OCI-LY3 (cell line): ENCODE data around the gene PHACTR3.

Experiments
- H2AFZ ChIP-seq: fragments of 200-600, 300-600 bp; shearing (Covaris generic); 2 replicates; pipeline ENCODE4 v1.6.0; 2014; ENCODE audit warnings: antibody characterized with exemption, low read depth, low read length
- H3K27ac ChIP-seq: fragments of 200-600, 300-600 bp; sonication (generic); 2 replicates; pipeline ENCODE4 v1.5.1; 2014; ENCODE audit warnings: mild to moderate bottlenecking, low read length, moderate library complexity, mixed read lengths
- H3K27me3 ChIP-seq: fragments of 200-600, 300-600 bp; sonication (generic); 2 replicates; pipeline ENCODE4 v1.6.1; 2014; ENCODE audit warnings: low read depth, low read length, mixed read lengths
- H3K36me3 ChIP-seq: fragments of 200-600, 300-600 bp; sonication (generic); replicated peaks from 2 replicates; pipeline ENCODE3; 2014; ENCODE audit warnings: low read depth, low read length, mixed read lengths
- H3K4me1 ChIP-seq: fragments of 300-600, 200-600 bp; sonication (generic); 2 replicates; pipeline ENCODE4 v1.6.1; 2014; ENCODE audit warnings: low read length, mixed read lengths
- H3K4me2 ChIP-seq: fragments of 200-600, 300-600 bp; sonication (generic); 2 replicates; pipeline ENCODE4 v1.6.1; 2014; ENCODE audit warnings: low read length, mixed read lengths
- H3K4me3 ChIP-seq: fragments of 300-600, 200-600 bp; sonication (generic); 2 replicates; pipeline ENCODE4 v1.5.1; 2014; ENCODE audit warnings: antibody characterized with exemption, mild to moderate bottlenecking, low read length, moderate library complexity
- H3K79me2 ChIP-seq: fragments of 300-600, 200-600 bp; shearing (Covaris generic); 2 replicates; pipeline ENCODE4 v1.6.1; 2014; ENCODE audit warnings: mild to moderate bottlenecking, low read length, mixed read lengths
- H3K9ac ChIP-seq: fragments of 300-600, 200-600 bp; shearing (Covaris generic); 2 replicates; pipeline ENCODE4 v1.6.0; 2014; ENCODE audit warnings: mild to moderate bottlenecking, low read length, moderate library complexity
- H3K9me3 ChIP-seq: fragments of 200-600, 300-600 bp; shearing (Covaris generic); 2 replicates; pipeline ENCODE4 v1.6.1; 2014; ENCODE audit warnings: low read length, mixed read lengths; ENCODE audit not compliant: insufficient read depth
- H4K20me1 ChIP-seq: fragments of 200-600, 300-600 bp; sonication (generic); 2 replicates; pipeline ENCODE4 v1.6.1; 2016; ENCODE audit warnings: low read length, mixed read lengths; ENCODE audit not compliant: insufficient read depth
- EZH2phosphoT487 ChIP-seq: fragments of 200-600 bp; shearing (Covaris generic); IDR thresholded peaks from 2 replicates; pipeline ENCODE4 v1.6.1; 2018; ENCODE audit warnings: antibody characterized with exemption, mixed run types, low read depth
- TF ChIP-seq, protein P1 (sequence below): fragments of 200-600, 300-600 bp; sonication (generic); IDR thresholded peaks from 2 replicates; pipeline ENCODE4 v1.5.1; 2014; ENCODE audit warnings: antibody characterized with exemption, low read length, low read depth

PHACTR3 gene

DNA sequence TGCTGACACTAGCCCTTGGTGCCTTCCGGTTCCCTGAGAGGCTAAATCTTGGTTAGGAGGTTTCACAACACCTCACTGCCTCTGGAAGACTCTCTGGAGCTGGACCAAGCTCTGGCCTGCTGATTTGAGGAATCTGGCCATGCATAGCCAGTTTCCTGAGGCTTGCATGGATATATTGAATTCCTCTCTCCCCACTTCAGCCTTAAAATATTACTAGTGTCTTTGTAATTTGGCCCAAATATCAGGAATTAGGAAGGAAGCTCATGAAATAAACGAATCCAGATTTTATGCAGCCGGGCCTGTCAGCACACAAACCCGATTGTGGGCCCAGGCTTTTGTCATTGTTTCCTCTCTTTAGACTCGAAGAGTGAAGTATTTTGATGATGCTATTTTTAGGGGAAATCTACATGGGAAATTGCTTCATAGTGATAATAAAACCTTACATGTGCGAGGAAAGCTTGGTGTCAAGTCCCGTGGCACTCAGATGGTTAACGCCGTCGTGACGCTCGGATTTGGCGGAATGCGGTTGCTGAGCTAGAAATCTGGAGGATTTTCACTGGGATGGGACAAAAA lies 144.4 kb downstream of the PHACTR3 start:
- no peak overlapping the region for H2AFZ ChIP-seq
- no peak overlapping the region for H3K4me2 ChIP-seq
- H3K79me2 ChIP-seq, result no peaks in the 10 kb centered on the region
- TF ChIP-seq, protein P1, sequence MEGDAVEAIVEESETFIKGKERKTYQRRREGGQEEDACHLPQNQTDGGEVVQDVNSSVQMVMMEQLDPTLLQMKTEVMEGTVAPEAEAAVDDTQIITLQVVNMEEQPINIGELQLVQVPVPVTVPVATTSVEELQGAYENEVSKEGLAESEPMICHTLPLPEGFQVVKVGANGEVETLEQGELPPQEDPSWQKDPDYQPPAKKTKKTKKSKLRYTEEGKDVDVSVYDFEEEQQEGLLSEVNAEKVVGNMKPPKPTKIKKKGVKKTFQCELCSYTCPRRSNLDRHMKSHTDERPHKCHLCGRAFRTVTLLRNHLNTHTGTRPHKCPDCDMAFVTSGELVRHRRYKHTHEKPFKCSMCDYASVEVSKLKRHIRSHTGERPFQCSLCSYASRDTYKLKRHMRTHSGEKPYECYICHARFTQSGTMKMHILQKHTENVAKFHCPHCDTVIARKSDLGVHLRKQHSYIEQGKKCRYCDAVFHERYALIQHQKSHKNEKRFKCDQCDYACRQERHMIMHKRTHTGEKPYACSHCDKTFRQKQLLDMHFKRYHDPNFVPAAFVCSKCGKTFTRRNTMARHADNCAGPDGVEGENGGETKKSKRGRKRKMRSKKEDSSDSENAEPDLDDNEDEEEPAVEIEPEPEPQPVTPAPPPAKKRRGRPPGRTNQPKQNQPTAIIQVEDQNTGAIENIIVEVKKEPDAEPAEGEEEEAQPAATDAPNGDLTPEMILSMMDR, result no peak
- TF ChIP-seq EZH2phosphoT487, result no peak
- H3K27me3 ChIP-seq, result peaks cover 77% of the 10 kb centered on the region
- H3K27ac ChIP-seq, result no peak overlapping the region
- peaks cover 28% of the 10 kb centered on the region for H4K20me1 ChIP-seq
- H3K4me3 ChIP-seq, result no peak overlapping the region
- H3K9me3 ChIP-seq, result no peaks in the 10 kb centered on the region
- peaks cover 20% of the 10 kb centered on the region for H3K4me1 ChIP-seq
- H3K36me3 ChIP-seq, result no peaks in the 10 kb centered on the region
- no peak overlapping the region for H3K9ac ChIP-seq

GRCh38 chr20:59749301-59749700 lies 145.0 kb downstream of the PHACTR3 start:
- TF ChIP-seq, protein P1, result no peak
- TF ChIP-seq EZH2phosphoT487, result no peak
- H3K9ac ChIP-seq, result no peak overlapping the region
- no peak overlapping the region for H3K27ac ChIP-seq
- H3K4me2 ChIP-seq, result no peak overlapping the region
- no peaks in the 10 kb centered on the region for H3K79me2 ChIP-seq
- no peaks in the 10 kb centered on the region for H3K36me3 ChIP-seq
- H3K9me3 ChIP-seq, result no peaks in the 10 kb centered on the region
- no peak overlapping the region for H2AFZ ChIP-seq
- peaks cover 31% of the 10 kb centered on the region for H4K20me1 ChIP-seq
- H3K27me3 ChIP-seq, result peaks cover 82% of the 10 kb centered on the region
- H3K4me1 ChIP-seq, result peaks cover 20% of the 10 kb centered on the region
- H3K4me3 ChIP-seq, result no peak overlapping the region

- Histone ChIP-seq H3K36me3 (no peaks in the 10 kb centered on the region), H3K79me2 (no peaks in the 10 kb centered on the region), H4K20me1 (peaks cover 31% of the 10 kb centered on the region), H3K9ac (no peak overlapping the region), H2AFZ (no peak overlapping the region), H3K9me3 (no peaks in the 10 kb centered on the region), H3K27me3 (peaks cover 92% of the 10 kb centered on the region), H3K27ac (no peak overlapping the region), H3K4me1 (peaks cover 20% of the 10 kb centered on the region), H3K4me3 (no peak overlapping the region), H3K4me2 (no peak overlapping the region)
- TF ChIP-seq, protein P1, result no peak
- TF ChIP-seq EZH2phosphoT487, result no peak
Observed at GRCh38 chr20:59750209-59750840, 146.0 kb downstream of the PHACTR3 start.

GRCh38 chr20:59751075-59751711 lies 146.9 kb downstream of the PHACTR3 start:
- Histone ChIP-seq H2AFZ (no peak overlapping the region), H3K4me3 (no peak overlapping the region), H3K9me3 (no peaks in the 10 kb centered on the region), H4K20me1 (peaks cover 31% of the 10 kb centered on the region), H3K9ac (no peak overlapping the region), H3K4me2 (no peak overlapping the region), H3K27me3 (peaks cover 90% of the 10 kb centered on the region), H3K79me2 (no peaks in the 10 kb centered on the region), H3K27ac (no peak overlapping the region), H3K4me1 (peaks cover 20% of the 10 kb centered on the region), H3K36me3 (no peaks in the 10 kb centered on the region)
- TF ChIP-seq, protein P1, result peak; percentile 92
- TF ChIP-seq EZH2phosphoT487, result no peak
